K562 (cell line): ENCODE data around the gene TFE3. TPM values are rescaled to one million over a fixed set of nuclear protein-coding genes. Genes with fewer than 3 reads are reported as not detected.

Experiments used
- ARID4B ChIP-seq: sonication (generic); formaldehyde crosslinking; IDR thresholded peaks from 2 replicates; pipeline ENCODE4 v1.8.0; 2022; ENCODE audit warnings: mild to moderate bottlenecking, missing genetic modification reagents
- CREM ChIP-seq: IDR thresholded peaks from 2 replicates; pipeline ENCODE4 v1.6.1; 2014; ENCODE audit warnings: antibody characterized with exemption, low read depth
- EGR1 ChIP-seq: fragments of 450-650 bp; conservative IDR thresholded peaks from 2 replicates; pipeline ENCODE4 v1.6.1; 2017; ENCODE audit warnings: mild to moderate bottlenecking
- GABPB2 ChIP-seq: fragments of 250-450 bp; sonication (Bioruptor Pico); conservative IDR thresholded peaks from 2 replicates; pipeline ENCODE4 v1.5.1; 2021; ENCODE audit warnings: mild to moderate bottlenecking
- HDAC1 ChIP-seq, 2 experiments: fragments of 450-650 bp; IDR thresholded peaks; 2 replicates each; pipeline ENCODE4 v1.6.1; 2016 to 2017; ENCODE audit warnings: inconsistent platforms in 1 of 2, mild to moderate bottlenecking in 1 of 2, moderate library complexity in 1 of 2
- HES1 ChIP-seq: fragments of 450-650 bp; IDR thresholded peaks from 2 replicates; pipeline ENCODE4 v1.6.1; 2016; ENCODE audit warnings: low read depth, mild to moderate bottlenecking, moderate library complexity
- KLF10 ChIP-seq: fragments of 250-450 bp; sonication (Bioruptor Pico); IDR thresholded peaks from 2 replicates; pipeline ENCODE4 v1.6.1; 2021; ENCODE audit warnings: matching md5 sums
- NFE2L1 ChIP-seq: fragments of 450-650 bp; IDR thresholded peaks from 2 replicates; pipeline ENCODE4 v1.6.1; 2016; ENCODE audit warnings: missing genetic modification characterization, low read depth, mild to moderate bottlenecking, missing compliant biosample characterization, moderate library complexity, borderline replicate concordance
- NR1H2 ChIP-seq: sonication (generic); formaldehyde crosslinking; IDR thresholded peaks from 2 replicates; pipeline ENCODE4 v1.4.0; 2020; ENCODE audit warnings: mild to moderate bottlenecking, missing genetic modification reagents
- RFX7 ChIP-seq: fragments of 250-450 bp; sonication (Bioruptor Pico); IDR thresholded peaks from 2 replicates; pipeline ENCODE4 v1.5.1; 2021; ENCODE audit warnings: mild to moderate bottlenecking
- SREBF1 ChIP-seq: fragments of 150-350 bp; IDR thresholded peaks from 2 replicates; pipeline ENCODE4 v1.6.1; 2014; ENCODE audit warnings: antibody characterized with exemption, low read depth, low read length, borderline replicate concordance
- SRF ChIP-seq, 2 experiments: fragments of 250-450, 450-650 bp in 1 of 2; sonication (Bioruptor Pico) in 1 of 2; sonication (generic) in 1 of 2; formaldehyde crosslinking; IDR thresholded peaks; 2 replicates each; pipeline versions ENCODE4 v1.5.0 to v1.5.1; 2020 to 2022; ENCODE audit warnings: mild to moderate bottlenecking in 1 of 2, missing genetic modification reagents in 1 of 2
- TBP ChIP-seq: optimal IDR thresholded peaks from 2 replicates; pipeline ENCODE3; 2011; ENCODE audit warnings: low read depth, low read length, improper control_type of control experiment
- TCFL5 ChIP-seq: fragments of 250-450 bp; sonication (Bioruptor Pico); conservative IDR thresholded peaks from 2 replicates; pipeline ENCODE4 v1.6.1; 2021; ENCODE audit warnings: mild to moderate bottlenecking, moderate library complexity, matching md5 sums
- XRCC3 ChIP-seq: fragments of 450-650 bp; IDR thresholded peaks from 2 replicates; pipeline ENCODE4 v1.6.1; 2017; ENCODE audit warnings: mild to moderate bottlenecking, moderate library complexity
- YY1 ChIP-seq, 3 experiments: IDR thresholded peaks; 2 replicates each; pipeline ENCODE4 v1.6.1; 2011; ENCODE audit warnings: low read length in 2 of 3, mild to moderate bottlenecking in 2 of 3, moderate library complexity in 2 of 3, borderline replicate concordance in 1 of 3, control low read depth in 1 of 3, low read depth in 1 of 3; ENCODE audit not compliant: insufficient read depth in 3 of 3, insufficient replicate concordance in 2 of 3, control insufficient read depth in 1 of 3, insufficient read length in 1 of 3; ENCODE audit errors: extremely low read depth in 1 of 3
- ZNF263 ChIP-seq: sonication (generic); formaldehyde crosslinking; IDR thresholded peaks from 2 replicates; pipeline ENCODE4 v1.8.0; 2022; ENCODE audit warnings: mild to moderate bottlenecking, missing genetic modification reagents, borderline replicate concordance
- ZNF668 ChIP-seq: fragments of 250-450 bp; sonication (Bioruptor Pico); IDR thresholded peaks from 2 replicates; pipeline ENCODE4 v1.8.0; 2022; ENCODE audit warnings: mild to moderate bottlenecking, inconsistent platforms
- polyA plus RNA-seq, 8 experiments: library from polyadenylated mRNA; depleted of rRNA in 4 of 8; stranded (reverse) in 5 of 8; unstranded in 3 of 8; fragments of >200 nt; fragmentation: Nextera tagmentation in 2 of 8; fragmentation: Illumina TruSeq in 1 of 8; extraction: Ambion mirVana in 2 of 8; extraction: Trizol in 1 of 8; gene quantifications; 2 replicates each; pipeline versions ENCODE4 v1.2.1 to v1.2.3, GENCODE V29; 2011 to 2014; ENCODE audit warnings: inconsistent platforms in 1 of 8, missing spikeins in 1 of 8
- total RNA-seq, 7 experiments: library from RNA; depleted of rRNA in 6 of 7; stranded (reverse); fragments of >200 nt in 6 of 7; fragmentation: Illumina TruSeq in 2 of 7; extraction: Trizol in 2 of 7; gene quantifications; 2 replicates each; pipeline versions ENCODE4 v1.2.1 to v1.2.3, GENCODE V29; 2011 to 2021; ENCODE audit warnings: low replicate concordance in 1 of 7
- TF ChIP-seq, protein P1 (sequence below): conservative IDR thresholded peaks from 2 replicates; pipeline ENCODE4 v1.6.1; 2011; ENCODE audit warnings: low read depth, mild to moderate bottlenecking, low read length; ENCODE audit not compliant: control insufficient read depth

TFE3 gene
- total and polyA plus RNA-seq, 9 of the 15 experiments (the other 6 are each of a cell fraction or from before 2014, with no cell fraction given): 1.9 to 20.3 (median 11.9) TPM

DNA sequence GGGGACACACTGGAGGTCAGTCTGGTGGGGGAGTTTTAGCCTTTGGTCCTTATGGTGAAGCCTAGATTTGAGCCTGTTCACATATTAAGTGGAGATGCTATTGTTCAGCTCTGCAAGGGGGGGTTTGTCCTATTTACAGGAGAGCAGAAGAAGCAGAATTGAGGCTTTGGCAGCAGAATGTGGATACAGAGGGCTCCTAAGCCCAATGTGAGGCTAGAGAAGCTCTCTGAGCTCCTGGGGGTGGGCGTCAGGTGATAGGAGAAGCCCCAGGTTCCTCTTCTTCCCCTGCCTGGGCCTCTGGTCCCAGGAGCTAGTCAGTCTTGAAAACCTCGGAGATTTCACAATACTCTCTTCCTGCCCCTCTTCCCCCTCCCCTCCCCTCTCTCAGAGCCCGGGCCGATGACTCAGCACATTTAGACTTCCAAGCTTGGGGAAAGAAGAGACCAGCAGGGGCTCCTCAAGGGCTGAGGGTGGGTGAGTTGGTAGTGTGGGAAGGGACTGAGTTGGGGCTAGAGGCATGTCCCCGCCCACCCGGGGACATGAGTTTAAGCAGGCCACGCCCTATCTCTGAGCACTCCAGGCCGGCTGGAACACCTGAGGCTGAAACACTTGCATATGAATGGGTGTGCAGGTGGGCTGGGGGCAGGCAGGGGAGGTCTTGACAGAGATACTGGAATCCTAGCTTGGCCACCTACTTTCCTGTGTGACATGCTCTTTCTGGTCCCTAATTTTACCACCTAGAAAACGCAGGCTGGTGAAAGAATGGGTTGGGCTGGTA lies 3.4 kb downstream of the TFE3 start (continued):
- no peak for TF ChIP-seq ARID4B (CRISPR knock-in tag)
- no peak for TF ChIP-seq TBP
- peak in 1 of 2 experiments; percentile 34; a peak in 2 of 4 replicates for TF ChIP-seq HDAC1 (IDR thresholded peaks at IDR 0.05)
- no peak for TF ChIP-seq SREBF1
- TF ChIP-seq NR1H2 (CRISPR knock-in tag): no peak
- no peak for TF ChIP-seq HES1
- no peak for TF ChIP-seq ZNF668 (CRISPR knock-in tag)
- peak in 1 of 3 experiments; percentile 29 for TF ChIP-seq YY1 (IDR thresholded peaks at IDR 0.05; ENCODE audit: borderline replicate concordance in 1 of 3, control insufficient read depth in 1 of 3, extremely low read depth in 1 of 3, insufficient read depth in 3 of 3, insufficient read length in 1 of 3, insufficient replicate concordance in 2 of 3, low read depth in 1 of 3, low read length in 2 of 3)
- TF ChIP-seq SRF (CRISPR knock-in tag; IDR thresholded peaks at IDR 0.05): 0 out of 4 replicates have a peak, but pooled peaks of 1 of the 2 experiments have one; percentile 27
- TF ChIP-seq KLF10: no peak
- no peak for TF ChIP-seq RFX7 (CRISPR knock-in tag)
- no peak for TF ChIP-seq GABPB2 (CRISPR knock-in tag)
- TF ChIP-seq ZNF263 (CRISPR knock-in tag): peak; percentile 48; the same call in 1 of the 2 replicates
- TF ChIP-seq TCFL5 (CRISPR knock-in tag): no peak
- TF ChIP-seq, protein P1, sequence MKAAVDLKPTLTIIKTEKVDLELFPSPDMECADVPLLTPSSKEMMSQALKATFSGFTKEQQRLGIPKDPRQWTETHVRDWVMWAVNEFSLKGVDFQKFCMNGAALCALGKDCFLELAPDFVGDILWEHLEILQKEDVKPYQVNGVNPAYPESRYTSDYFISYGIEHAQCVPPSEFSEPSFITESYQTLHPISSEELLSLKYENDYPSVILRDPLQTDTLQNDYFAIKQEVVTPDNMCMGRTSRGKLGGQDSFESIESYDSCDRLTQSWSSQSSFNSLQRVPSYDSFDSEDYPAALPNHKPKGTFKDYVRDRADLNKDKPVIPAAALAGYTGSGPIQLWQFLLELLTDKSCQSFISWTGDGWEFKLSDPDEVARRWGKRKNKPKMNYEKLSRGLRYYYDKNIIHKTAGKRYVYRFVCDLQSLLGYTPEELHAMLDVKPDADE: no peak
- TF ChIP-seq NFE2L1 (tag): peak; percentile 98
- peak; percentile 51; the same call in 1 of the 2 replicates for TF ChIP-seq EGR1
- 0 out of 2 replicates have a peak, but pooled peaks have one; percentile 13 for TF ChIP-seq CREM
- no peak for TF ChIP-seq XRCC3
